ENCODE measurements around the gene HYAL3.
A peak's percentile ranks its signal among the peaks of the same experiment; 100 is the strongest.
"Not testable (repeated sequence)": the region's sequence is repeated elsewhere in the genome, so short reads cannot be mapped to it uniquely, and the experiment has no call there.

HYAL3 gene

DNA sequence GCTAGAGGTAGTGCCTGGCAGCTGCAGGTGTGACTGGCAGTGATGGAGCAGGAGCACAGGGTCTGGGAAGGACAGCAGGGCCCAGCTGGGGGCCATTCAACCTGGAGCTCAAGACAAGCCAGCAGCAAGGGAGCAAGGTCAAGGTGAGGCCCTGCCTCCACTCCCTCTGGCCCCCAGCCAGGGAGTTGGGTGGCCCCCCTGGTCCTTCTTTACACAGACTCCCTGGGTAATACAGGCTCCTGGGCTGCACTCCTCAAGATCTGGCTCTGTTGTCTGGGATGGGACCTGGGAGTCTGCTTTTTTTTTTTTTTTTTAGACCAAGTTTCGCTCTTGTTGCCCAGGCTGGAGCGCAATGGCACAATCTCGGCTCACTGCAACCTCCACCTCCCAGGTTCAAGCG, 48.7 kb downstream of the HYAL3 start:
- DNase-seq (ENCODE audit: low read depth): no peak
- H3K4me3 ChIP-seq (ENCODE audit: low read length): no peak overlapping the region
- TF ChIP-seq, protein P1, sequence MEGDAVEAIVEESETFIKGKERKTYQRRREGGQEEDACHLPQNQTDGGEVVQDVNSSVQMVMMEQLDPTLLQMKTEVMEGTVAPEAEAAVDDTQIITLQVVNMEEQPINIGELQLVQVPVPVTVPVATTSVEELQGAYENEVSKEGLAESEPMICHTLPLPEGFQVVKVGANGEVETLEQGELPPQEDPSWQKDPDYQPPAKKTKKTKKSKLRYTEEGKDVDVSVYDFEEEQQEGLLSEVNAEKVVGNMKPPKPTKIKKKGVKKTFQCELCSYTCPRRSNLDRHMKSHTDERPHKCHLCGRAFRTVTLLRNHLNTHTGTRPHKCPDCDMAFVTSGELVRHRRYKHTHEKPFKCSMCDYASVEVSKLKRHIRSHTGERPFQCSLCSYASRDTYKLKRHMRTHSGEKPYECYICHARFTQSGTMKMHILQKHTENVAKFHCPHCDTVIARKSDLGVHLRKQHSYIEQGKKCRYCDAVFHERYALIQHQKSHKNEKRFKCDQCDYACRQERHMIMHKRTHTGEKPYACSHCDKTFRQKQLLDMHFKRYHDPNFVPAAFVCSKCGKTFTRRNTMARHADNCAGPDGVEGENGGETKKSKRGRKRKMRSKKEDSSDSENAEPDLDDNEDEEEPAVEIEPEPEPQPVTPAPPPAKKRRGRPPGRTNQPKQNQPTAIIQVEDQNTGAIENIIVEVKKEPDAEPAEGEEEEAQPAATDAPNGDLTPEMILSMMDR (conservative IDR thresholded peaks at IDR 0.05; ENCODE audit: low read depth, low read length): no peak

DNA sequence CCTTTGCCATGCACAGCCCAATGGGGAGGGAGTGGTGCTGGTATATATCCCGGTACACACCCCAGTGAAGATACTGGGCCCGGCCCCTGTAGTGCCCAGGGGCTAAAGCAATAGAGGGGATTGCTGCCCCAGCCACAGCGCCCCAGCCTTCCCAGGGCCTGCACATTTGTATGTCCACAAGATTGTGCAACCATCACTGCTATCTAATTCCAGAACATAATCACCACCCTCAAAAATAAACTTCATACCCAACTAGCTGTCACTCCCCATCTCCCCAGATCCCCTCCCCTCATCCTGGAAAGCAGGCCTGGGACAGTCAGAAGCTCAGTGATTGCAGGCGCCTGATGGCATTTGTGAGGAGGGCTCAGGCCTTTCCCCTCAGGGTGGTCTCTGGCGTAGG, 49.7 kb downstream of the HYAL3 start:
- no peak for DNase-seq (ENCODE audit: low read depth)
- no peak overlapping the region for H3K4me3 ChIP-seq (ENCODE audit: low read length)
- TF ChIP-seq, protein P1 (conservative IDR thresholded peaks at IDR 0.05; ENCODE audit: low read depth, low read length): no peak

DNA sequence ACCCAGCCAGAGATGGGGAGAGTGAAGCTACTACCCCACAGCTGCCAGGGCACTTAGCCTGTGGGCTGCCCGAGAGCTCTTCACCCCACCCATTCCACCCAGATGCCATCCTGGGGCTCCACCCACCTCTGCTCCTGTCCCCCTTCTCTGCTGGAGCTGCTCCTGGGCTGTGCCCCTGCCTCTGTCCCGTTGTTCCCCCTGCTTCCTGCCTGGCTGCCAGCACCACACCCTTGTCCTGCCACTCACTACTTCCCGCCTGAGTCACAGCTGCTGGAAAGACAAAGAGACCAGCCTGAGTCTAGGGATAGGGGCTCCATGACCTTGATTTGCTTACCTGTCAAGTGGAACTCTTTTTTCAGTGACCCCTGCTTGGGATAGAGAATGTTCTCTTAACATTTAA, 50.8 kb downstream of the HYAL3 start:
- no peak overlapping the region for H3K4me3 ChIP-seq (ENCODE audit: low read length)
- TF ChIP-seq, protein P1 (conservative IDR thresholded peaks at IDR 0.05; ENCODE audit: low read depth, low read length): no peak
- DNase-seq (ENCODE audit: low read depth): no peak

DNA sequence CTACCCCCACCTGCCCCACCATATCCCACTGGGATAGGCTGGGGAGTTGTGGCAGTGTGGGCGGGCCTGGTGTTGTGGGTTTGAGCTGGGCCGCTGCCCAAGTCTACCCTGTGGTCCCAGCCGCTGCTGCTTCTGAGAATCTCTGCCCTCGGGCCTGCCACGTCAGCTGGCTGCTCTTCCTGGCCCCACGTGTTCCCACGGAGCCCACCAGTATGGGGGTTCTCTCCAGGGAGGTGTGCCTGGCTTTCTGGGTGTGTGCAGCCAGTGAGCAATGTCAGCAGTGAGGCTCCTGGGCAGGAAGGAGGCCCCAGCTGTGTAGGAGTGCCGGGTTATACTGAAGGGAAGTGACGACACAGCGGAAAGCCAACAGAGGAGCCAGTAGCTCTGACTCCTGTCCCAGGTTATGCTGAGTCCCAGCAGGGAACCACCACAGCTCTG, 52.7 kb downstream of the HYAL3 start:
- TF ChIP-seq, protein P1 (conservative IDR thresholded peaks at IDR 0.05; ENCODE audit: low read depth, low read length): no peak

DNA sequence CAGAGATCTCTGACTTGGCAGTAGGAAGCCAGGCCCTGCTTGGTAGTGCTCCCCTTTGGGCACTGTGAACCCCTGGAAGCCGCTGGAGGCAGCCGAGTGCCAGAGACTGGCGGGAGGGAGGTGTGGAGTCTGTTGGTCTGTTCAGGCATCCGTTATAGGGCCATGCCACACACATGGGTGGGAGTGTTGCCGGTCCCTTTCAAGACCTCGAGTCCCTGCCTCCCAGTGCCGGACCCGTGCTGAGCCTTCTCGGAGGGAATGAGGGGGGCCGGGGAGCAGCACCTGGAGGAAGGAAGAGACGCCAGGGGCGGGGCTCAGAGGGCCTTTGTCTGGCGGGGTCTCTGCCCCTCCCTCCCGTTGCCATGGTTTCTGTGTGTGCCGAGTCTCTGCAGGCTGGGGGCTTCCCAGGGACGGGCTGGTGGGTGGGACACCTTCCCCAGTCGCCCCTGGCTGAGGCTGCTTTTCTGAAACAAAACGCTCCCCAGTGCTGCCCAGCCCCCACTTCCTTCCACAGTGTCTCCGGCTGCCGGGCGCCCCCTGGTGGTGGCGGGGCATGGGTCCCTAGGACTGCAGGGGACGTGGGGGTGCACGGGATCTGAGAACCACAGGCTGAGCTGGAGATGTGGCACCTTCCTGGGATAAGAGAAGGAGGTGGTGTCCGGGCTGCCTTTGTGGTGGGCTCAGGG, 53.2 kb downstream of the HYAL3 start:
- TF ChIP-seq, protein P1 (conservative IDR thresholded peaks at IDR 0.05; ENCODE audit: low read depth, low read length): peak; percentile 96
- DNase-seq (ENCODE audit: low read depth): no peak
- peak overlapping the region; percentile 51 for H3K4me3 ChIP-seq (ENCODE audit: low read length)

More for the DNA sequence above, 52.7 kb downstream of the HYAL3 start:
- DNase-seq (ENCODE audit: low read depth): no peak
- no peak overlapping the region for H3K4me3 ChIP-seq (ENCODE audit: low read length)

DNA sequence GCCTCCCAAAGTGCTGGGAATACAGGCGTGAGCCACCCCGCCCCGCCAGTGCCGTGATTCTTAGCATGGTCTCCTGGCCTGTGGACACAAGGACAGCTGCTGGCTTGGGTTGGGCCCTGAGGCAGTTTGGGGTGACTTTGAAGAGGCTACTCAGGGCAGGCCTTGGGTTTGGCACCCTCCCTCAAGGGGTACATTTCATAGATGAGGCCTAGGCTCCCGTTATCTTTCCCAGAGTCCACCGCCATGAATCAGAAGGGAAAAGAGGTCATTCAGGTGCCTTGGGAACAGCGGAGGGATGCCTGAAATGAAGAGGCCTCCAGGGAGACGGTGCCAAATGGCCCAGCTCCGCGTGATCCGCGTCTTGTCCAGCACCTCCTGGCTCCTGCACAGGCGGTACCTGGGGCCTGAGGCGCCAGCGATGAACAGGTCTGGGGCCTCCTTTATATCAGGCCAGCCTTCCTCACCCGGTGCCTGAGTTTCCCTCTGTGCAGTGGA, 53.9 kb downstream of the HYAL3 start:
- TF ChIP-seq, protein P1 (conservative IDR thresholded peaks at IDR 0.05; ENCODE audit: low read depth, low read length): no peak
- DNase-seq (ENCODE audit: low read depth): no peak
- H3K4me3 ChIP-seq (ENCODE audit: low read length): no peak overlapping the region

DNA sequence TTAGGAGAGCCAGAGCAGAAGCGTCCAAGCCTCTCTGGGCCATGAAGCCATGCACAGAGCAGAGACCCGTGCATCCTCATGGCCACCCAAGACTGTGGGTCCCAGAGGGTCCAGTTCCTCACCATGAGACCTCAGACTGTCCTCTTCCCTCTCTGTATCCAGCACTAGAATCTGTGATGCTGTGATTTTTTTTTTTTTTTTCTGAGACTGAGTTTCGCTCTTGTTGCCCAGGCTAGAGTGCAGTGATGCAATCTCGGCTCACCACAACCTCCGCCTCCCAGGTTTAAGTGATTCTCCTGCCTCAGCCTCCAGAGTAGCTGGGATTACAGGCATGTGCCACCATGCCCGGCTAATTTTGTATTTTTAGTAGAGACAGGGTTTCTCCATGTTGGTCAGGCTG, 54.4 kb downstream of the HYAL3 start:
- DNase-seq (ENCODE audit: low read depth); H3K4me3 ChIP-seq (ENCODE audit: low read length): not testable (repeated sequence)
